Smooth muscle cell (in vitro differentiated cells): ENCODE measurements around the gene FOLR2. TPM values are rescaled to one million over a fixed set of nuclear protein-coding genes. Genes with fewer than 3 reads are reported as not detected.

Source experiments
- DNase-seq: peaks from one replicate; lab custom pipeline; 2025; ENCODE audit not compliant: unreplicated experiment; lab: John Stamatoyannopoulos, UW
- H2AFZ ChIP-seq: fragments of 200-600 bp; sonication (generic); 2 replicates; pipeline ENCODE4 v1.6.0; 2016; ENCODE audit warnings: antibody characterized with exemption, low read depth, mild to moderate bottlenecking
- H3F3A ChIP-seq: fragments of 200-600 bp; sonication (generic); 2 replicates; pipeline ENCODE4 v1.6.0; 2017; ENCODE audit warnings: antibody characterized with exemption, low read depth
- H3K27ac ChIP-seq: fragments of 200-600 bp; sonication (generic); 2 replicates; pipeline ENCODE4 v1.5.1; 2016; ENCODE audit warnings: low read depth, mild to moderate bottlenecking
- H3K27me3 ChIP-seq: fragments of 200-600 bp; sonication (generic); 2 replicates; pipeline ENCODE4 v1.6.1; 2016; ENCODE audit warnings: low read depth, mild to moderate bottlenecking
- H3K36me3 ChIP-seq: fragments of 200-600 bp; sonication (generic); 2 replicates; pipeline ENCODE4 v1.5.1; 2016; ENCODE audit warnings: low read depth
- H3K4me1 ChIP-seq: fragments of 200-600 bp; sonication (generic); 2 replicates; pipeline ENCODE4 v1.5.1; 2016; ENCODE audit warnings: low read depth
- H3K4me2 ChIP-seq: fragments of 200-600 bp; sonication (generic); 2 replicates; pipeline ENCODE4 v1.6.0; 2016; ENCODE audit warnings: mild to moderate bottlenecking
- H3K4me3 ChIP-seq: fragments of 200-600 bp; sonication (generic); 2 replicates; pipeline ENCODE4 v1.5.1; 2016; ENCODE audit warnings: mild to moderate bottlenecking
- H3K79me2 ChIP-seq: fragments of 200-600 bp; sonication (generic); 2 replicates; pipeline ENCODE4 v1.6.0; 2016; ENCODE audit warnings: low read depth, mild to moderate bottlenecking
- H3K9ac ChIP-seq: fragments of 200-600 bp; sonication (generic); 2 replicates; pipeline ENCODE4 v1.6.0; 2016; ENCODE audit warnings: low read depth
- H3K9me3 ChIP-seq: fragments of 200-600 bp; sonication (generic); replicated peaks from 2 replicates; pipeline ENCODE4 v1.5.1; 2016; ENCODE audit warnings: low read depth
- H4K20me1 ChIP-seq: fragments of 200-600 bp; sonication (generic); 2 replicates; pipeline ENCODE4 v1.6.0; 2016; ENCODE audit warnings: low read depth
- WGBS: methylation state at CpG from one replicate; pipeline ENCODE4 v1.1.7; 2016; ENCODE audit warnings: low lambda C conversion rate; 5-methylcytosine and 5-hydroxymethylcytosine counted together
- polyA plus RNA-seq: library from polyadenylated mRNA; unstranded; fragments of >200 nt; fragmentation: Nextera tagmentation; extraction: Ambion mirVana; gene quantifications from 2 replicates; pipeline ENCODE4 v1.2.1, GENCODE V29; 2016
- total RNA-seq: library from RNA; depleted of rRNA; stranded (reverse); fragments of >200 nt; gene quantifications from 2 replicates; pipeline ENCODE4 v1.2.3, GENCODE V29; 2014
- TF ChIP-seq, protein P1 (sequence below): fragments of 200-600 bp; sonication (generic); IDR thresholded peaks from 2 replicates; pipeline ENCODE4 v1.5.1; 2017; ENCODE audit warnings: borderline replicate concordance, mild to moderate bottlenecking, antibody characterized with exemption; ENCODE audit not compliant: insufficient read depth, poor library complexity, severe bottlenecking

The FOLR2 gene
- total and polyA plus RNA-seq, 2 experiments from 2014 or later: not detected

DNA sequence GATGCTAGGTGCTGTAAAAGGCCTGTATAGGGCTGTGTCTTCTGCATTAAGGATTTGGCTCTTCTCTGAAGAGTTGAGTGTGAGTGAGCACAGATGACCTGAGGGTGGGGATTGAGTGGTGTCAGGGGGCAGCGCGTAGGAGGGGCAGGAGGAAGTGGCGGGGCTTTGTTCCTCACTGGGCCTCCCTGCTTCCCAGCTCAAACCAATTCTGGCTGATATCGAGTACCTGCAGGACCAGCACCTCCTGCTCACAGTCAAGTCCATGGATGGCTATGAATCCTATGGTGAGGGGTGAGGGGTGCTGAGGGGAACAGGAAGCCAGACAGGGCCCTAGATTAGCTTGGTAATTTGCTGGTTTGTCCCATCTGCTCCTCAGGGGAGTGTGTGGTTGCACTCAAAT is 18.3 kb downstream of the FOLR2 start:
- TF ChIP-seq, protein P1, sequence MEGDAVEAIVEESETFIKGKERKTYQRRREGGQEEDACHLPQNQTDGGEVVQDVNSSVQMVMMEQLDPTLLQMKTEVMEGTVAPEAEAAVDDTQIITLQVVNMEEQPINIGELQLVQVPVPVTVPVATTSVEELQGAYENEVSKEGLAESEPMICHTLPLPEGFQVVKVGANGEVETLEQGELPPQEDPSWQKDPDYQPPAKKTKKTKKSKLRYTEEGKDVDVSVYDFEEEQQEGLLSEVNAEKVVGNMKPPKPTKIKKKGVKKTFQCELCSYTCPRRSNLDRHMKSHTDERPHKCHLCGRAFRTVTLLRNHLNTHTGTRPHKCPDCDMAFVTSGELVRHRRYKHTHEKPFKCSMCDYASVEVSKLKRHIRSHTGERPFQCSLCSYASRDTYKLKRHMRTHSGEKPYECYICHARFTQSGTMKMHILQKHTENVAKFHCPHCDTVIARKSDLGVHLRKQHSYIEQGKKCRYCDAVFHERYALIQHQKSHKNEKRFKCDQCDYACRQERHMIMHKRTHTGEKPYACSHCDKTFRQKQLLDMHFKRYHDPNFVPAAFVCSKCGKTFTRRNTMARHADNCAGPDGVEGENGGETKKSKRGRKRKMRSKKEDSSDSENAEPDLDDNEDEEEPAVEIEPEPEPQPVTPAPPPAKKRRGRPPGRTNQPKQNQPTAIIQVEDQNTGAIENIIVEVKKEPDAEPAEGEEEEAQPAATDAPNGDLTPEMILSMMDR: no peak
- Histone ChIP-seq H3K4me1 (peaks cover 10% of the 10 kb centered on the region), H3K27me3 (peaks cover under 1% of the 10 kb centered on the region), H4K20me1 (peaks cover 86% of the 10 kb centered on the region), H3K27ac (no peak overlapping the region), H3K4me2 (no peak overlapping the region), H3K9ac (no peak overlapping the region), H3K4me3 (no peak overlapping the region), H3K9me3 (no peaks in the 10 kb centered on the region), H3F3A (peaks cover 29% of the 10 kb centered on the region), H2AFZ (no peak overlapping the region), H3K36me3 (no peaks in the 10 kb centered on the region), H3K79me2 (no peaks in the 10 kb centered on the region)
- 95% methylated on average over 4 of the region's 4 CpGs for WGBS
- no peak for DNase-seq

DNA sequence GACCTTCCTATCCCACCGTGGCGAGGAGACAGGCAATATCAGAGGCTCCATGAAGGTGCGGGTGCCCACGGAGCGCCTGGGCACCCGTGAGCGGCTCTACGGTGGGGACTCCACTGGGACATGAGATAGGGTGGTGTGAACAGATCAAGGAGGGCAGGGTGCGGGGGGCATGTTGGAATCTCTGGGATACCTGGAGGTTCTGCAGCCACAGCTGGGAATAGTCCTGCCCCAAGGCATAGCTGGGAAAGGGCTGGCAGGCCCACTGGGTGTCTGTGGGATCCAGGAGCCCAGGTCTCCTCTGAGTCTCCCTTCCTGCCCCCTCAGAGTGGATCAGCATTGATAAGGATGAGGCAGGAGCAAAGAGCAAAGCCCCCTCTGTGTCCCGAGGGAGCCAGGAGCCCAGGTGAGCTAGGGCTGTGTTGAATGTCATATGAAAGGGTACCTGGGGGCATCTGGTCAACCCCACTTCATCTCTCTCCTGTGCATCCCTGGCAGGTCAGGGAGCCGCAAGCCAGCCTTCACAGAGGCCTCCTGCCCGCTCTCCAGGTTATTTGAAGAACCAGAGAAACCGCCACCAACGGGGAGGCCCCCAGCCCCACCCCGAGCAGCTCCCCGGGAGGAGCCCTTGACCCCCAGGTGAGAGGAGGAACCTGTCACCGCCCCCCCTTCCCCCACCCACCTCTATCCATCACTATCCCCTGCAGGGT is 18.9 kb downstream of the FOLR2 start:
- Histone ChIP-seq H3K36me3 (no peaks in the 10 kb centered on the region), H2AFZ (no peak overlapping the region), H4K20me1 (peaks cover 80% of the 10 kb centered on the region), H3K79me2 (no peaks in the 10 kb centered on the region), H3K27ac (no peak overlapping the region), H3K4me2 (no peak overlapping the region), H3K9ac (no peak overlapping the region), H3K4me1 (peaks cover 16% of the 10 kb centered on the region), H3F3A (peaks cover 29% of the 10 kb centered on the region), H3K4me3 (no peak overlapping the region), H3K9me3 (no peaks in the 10 kb centered on the region), H3K27me3 (peaks cover 6% of the 10 kb centered on the region)
- no peak for DNase-seq
- TF ChIP-seq, protein P1: no peak
- whole genome bisulfite sequencing: 94% methylated on average over 17 of the region's 17 CpGs

- no peak for DNase-seq
- Histone ChIP-seq H3K79me2 (no peaks in the 10 kb centered on the region), H3K27me3 (peaks cover 13% of the 10 kb centered on the region), H2AFZ (no peak overlapping the region), H3K27ac (peak overlapping the region; percentile 8), H3K4me2 (no peak overlapping the region), H3K4me1 (peaks cover 16% of the 10 kb centered on the region), H3K9ac (no peak overlapping the region), H3F3A (peaks cover 29% of the 10 kb centered on the region), H3K9me3 (no peaks in the 10 kb centered on the region), H3K4me3 (no peak overlapping the region), H4K20me1 (peaks cover 73% of the 10 kb centered on the region), H3K36me3 (no peaks in the 10 kb centered on the region)
- WGBS: 86% methylated on average over 4 of the region's 4 CpGs
- TF ChIP-seq, protein P1: no peak
Measured at GRCh38 chr11:72236083-72236697, 19.6 kb downstream of the FOLR2 start.
